Mesenchymal stem cell (in vitro differentiated cells and primary cell): Measurements from ENCODE around the gene KRT36.

Experiments
- DNase-seq: peaks from one replicate; pipeline ENCODE4 v3.0.0-alpha.2; 2013
- H2AFZ ChIP-seq: one replicate; pipeline ENCODE4 v1.6.1; 2013; ENCODE audit warnings: low read depth, mild to moderate bottlenecking, control low read depth, inconsistent platforms, low read length, moderate library complexity
- H2AK5ac ChIP-seq: 2 replicates; pipeline ENCODE4 v1.6.1; 2013; ENCODE audit warnings: low read length, moderate library complexity, mild to moderate bottlenecking, inconsistent platforms; ENCODE audit not compliant: severe bottlenecking
- H2BK120ac ChIP-seq: one replicate; pipeline ENCODE4 v1.6.1; 2013; ENCODE audit warnings: low read depth, mild to moderate bottlenecking, inconsistent platforms, low read length, moderate library complexity
- H2BK12ac ChIP-seq, 2 experiments: one replicate each; pipeline ENCODE4 v1.6.1; 2013; ENCODE audit warnings: inconsistent platforms in 2 of 2, low read length in 2 of 2, mild to moderate bottlenecking in 2 of 2, moderate library complexity in 2 of 2, control low read depth in 1 of 2
- H2BK15ac ChIP-seq: one replicate; pipeline ENCODE4 v1.6.1; 2013; ENCODE audit warnings: mild to moderate bottlenecking, low read depth, inconsistent platforms; ENCODE audit not compliant: poor library complexity, severe bottlenecking
- H2BK5ac ChIP-seq: 2 replicates; pipeline ENCODE4 v1.6.1; 2013; ENCODE audit warnings: low read depth, mild to moderate bottlenecking, low read length, control low read depth, inconsistent platforms; ENCODE audit not compliant: poor library complexity, severe bottlenecking
- H3K14ac ChIP-seq, 2 experiments: one replicate each; pipeline ENCODE4 v1.6.1; 2013; ENCODE audit warnings: inconsistent platforms in 2 of 2, low read length in 2 of 2, control low read depth in 1 of 2, mild to moderate bottlenecking in 1 of 2, moderate library complexity in 1 of 2
- H3K18ac ChIP-seq, 2 experiments: one replicate each; pipeline ENCODE4 v1.6.1; 2013; ENCODE audit warnings: inconsistent platforms in 2 of 2, low read length in 2 of 2, control low read depth in 1 of 2, low read depth in 1 of 2, mild to moderate bottlenecking in 1 of 2
- H3K23ac ChIP-seq, 2 experiments: one replicate each; pipeline ENCODE4 v1.6.1; 2013; ENCODE audit warnings: inconsistent platforms in 2 of 2, low read length in 2 of 2, mild to moderate bottlenecking in 2 of 2, moderate library complexity in 2 of 2, control low read depth in 1 of 2
- H3K27ac ChIP-seq: 2 replicates; pipeline ENCODE4 v1.5.1; 2013; ENCODE audit warnings: mild to moderate bottlenecking, moderate library complexity, low read length, control low read depth, inconsistent platforms; ENCODE audit not compliant: poor library complexity, severe bottlenecking
- H3K27me3 ChIP-seq, 2 experiments: 2 replicates each; pipeline versions ENCODE4 v1.6.1 to v1.7.0; 2013; ENCODE audit warnings: low read length in 2 of 2, mild to moderate bottlenecking in 2 of 2, moderate library complexity in 2 of 2, control low read depth in 1 of 2, inconsistent platforms in 1 of 2; ENCODE audit not compliant: control insufficient read depth in 1 of 2, insufficient read depth in 1 of 2
- H3K36me3 ChIP-seq, 2 experiments: 2 replicates each; pipeline versions ENCODE4 v1.6.1 to v1.7.0; 2013; ENCODE audit warnings: low read length in 2 of 2, control low read depth in 1 of 2, inconsistent platforms in 1 of 2, low read depth in 1 of 2, mild to moderate bottlenecking in 1 of 2; ENCODE audit not compliant: insufficient read depth in 2 of 2, control insufficient read depth in 1 of 2
- H3K4ac ChIP-seq, 2 experiments: one replicate each; pipeline ENCODE4 v1.6.1; 2013; ENCODE audit warnings: inconsistent platforms in 2 of 2, low read length in 2 of 2, mild to moderate bottlenecking in 2 of 2, moderate library complexity in 2 of 2, control low read depth in 1 of 2, low read depth in 1 of 2
- H3K4me1 ChIP-seq: 2 replicates; pipeline ENCODE4 v1.6.1; 2013; ENCODE audit warnings: low read depth, low read length, control low read depth; ENCODE audit not compliant: control insufficient read depth, insufficient read depth
- H3K4me2 ChIP-seq: 2 replicates; pipeline ENCODE4 v1.6.1; 2013; ENCODE audit warnings: low read length, mild to moderate bottlenecking, inconsistent platforms; ENCODE audit not compliant: poor library complexity, severe bottlenecking
- H3K4me3 ChIP-seq, 2 experiments: 2 replicates each; pipeline versions ENCODE4 v1.5.1 to v1.7.0; 2013; ENCODE audit warnings: low read length in 2 of 2, mild to moderate bottlenecking in 2 of 2, control low read depth in 1 of 2, low read depth in 1 of 2; ENCODE audit not compliant: insufficient read depth in 1 of 2
- H3K79me1 ChIP-seq: replicated peaks from 2 replicates; pipeline ENCODE4 v1.6.1; 2013; ENCODE audit warnings: mild to moderate bottlenecking, control low read depth, low read length, inconsistent platforms; ENCODE audit not compliant: poor library complexity, severe bottlenecking
- H3K9ac ChIP-seq: 2 replicates; pipeline ENCODE4 v1.7.0; 2013; ENCODE audit warnings: mild to moderate bottlenecking, low read length, moderate library complexity
- H3K9me3 ChIP-seq: 2 replicates; pipeline ENCODE4 v1.7.0; 2013; ENCODE audit warnings: mild to moderate bottlenecking, low read length; ENCODE audit not compliant: control insufficient read depth
- H4K8ac ChIP-seq: one replicate; pipeline ENCODE4 v1.6.1; 2013; ENCODE audit warnings: inconsistent platforms, mild to moderate bottlenecking, low read length, moderate library complexity
- H4K91ac ChIP-seq: one replicate; pipeline ENCODE4 v1.6.1; 2013; ENCODE audit warnings: mild to moderate bottlenecking, low read length, inconsistent platforms
- WGBS: methylation state at CpG from one replicate; pipeline ENCODE4 v1.1.7; 2013; ENCODE audit warnings: mixed read lengths; 5-methylcytosine and 5-hydroxymethylcytosine counted together

Gene KRT36

DNA sequence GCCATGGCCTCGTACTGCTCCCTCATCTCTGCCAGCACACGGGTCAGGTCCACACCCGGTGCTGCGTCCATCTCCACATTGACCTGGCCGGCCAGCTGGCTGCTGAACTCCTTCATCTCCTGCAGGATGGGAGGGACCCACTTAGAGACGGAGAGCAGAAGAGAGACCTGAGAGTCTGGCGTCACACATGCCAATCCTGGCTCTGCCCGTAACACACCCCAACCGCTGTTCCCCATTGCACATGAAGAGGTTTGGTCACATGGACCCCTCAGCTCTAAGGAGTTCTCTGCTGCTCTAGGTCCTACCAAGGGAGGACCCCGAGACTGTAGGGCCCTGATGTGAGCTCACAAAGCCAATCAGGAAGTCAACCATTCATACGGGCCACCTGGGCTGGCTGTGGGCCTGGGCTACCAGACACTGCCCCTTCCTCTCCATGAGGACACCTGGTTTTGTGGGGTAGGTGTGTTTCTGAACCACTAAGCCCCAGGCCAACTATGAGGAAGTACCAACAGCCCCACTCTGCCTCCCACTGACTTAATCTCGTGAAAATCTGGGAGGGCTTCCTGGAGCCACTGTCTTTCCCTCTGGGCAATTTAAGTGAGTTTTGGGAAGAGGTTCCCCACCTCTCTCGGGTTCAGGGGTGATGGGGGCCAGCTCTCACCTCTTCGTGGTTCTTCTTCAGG is 26.6 kb upstream of the KRT36 start:
- no peak overlapping the region for H2BK15ac ChIP-seq
- no peak overlapping the region for H4K91ac ChIP-seq
- no peak overlapping the region for H3K9ac ChIP-seq
- H3K14ac ChIP-seq: no peak overlapping the region
- no peak overlapping the region for H4K8ac ChIP-seq
- no peak overlapping the region for H2BK120ac ChIP-seq
- H3K9me3 ChIP-seq: no peaks in the 10 kb centered on the region
- no peak for DNase-seq
- H3K4me1 ChIP-seq: peaks cover 12% of the 10 kb centered on the region
- H2AK5ac ChIP-seq: no peak overlapping the region
- peaks cover 0 to 3% of the 10 kb centered on the region in 2 experiments for H3K36me3 ChIP-seq
- no peak overlapping the region for H3K18ac ChIP-seq
- H3K27ac ChIP-seq: no peak overlapping the region
- H3K4ac ChIP-seq: no peak overlapping the region
- H3K23ac ChIP-seq: no peak overlapping the region
- H3K79me1 ChIP-seq: no peaks in the 10 kb centered on the region
- WGBS: 95% methylated on average over 13 of the region's 14 CpGs
- no peak overlapping the region for H2BK12ac ChIP-seq
- no peak overlapping the region for H2AFZ ChIP-seq
- no peak overlapping the region for H3K4me2 ChIP-seq
- H2BK5ac ChIP-seq: no peak overlapping the region
- H3K27me3 ChIP-seq: peaks cover 0 to 49% of the 10 kb centered on the region in 2 experiments
- H3K4me3 ChIP-seq: no peak overlapping the region

DNA sequence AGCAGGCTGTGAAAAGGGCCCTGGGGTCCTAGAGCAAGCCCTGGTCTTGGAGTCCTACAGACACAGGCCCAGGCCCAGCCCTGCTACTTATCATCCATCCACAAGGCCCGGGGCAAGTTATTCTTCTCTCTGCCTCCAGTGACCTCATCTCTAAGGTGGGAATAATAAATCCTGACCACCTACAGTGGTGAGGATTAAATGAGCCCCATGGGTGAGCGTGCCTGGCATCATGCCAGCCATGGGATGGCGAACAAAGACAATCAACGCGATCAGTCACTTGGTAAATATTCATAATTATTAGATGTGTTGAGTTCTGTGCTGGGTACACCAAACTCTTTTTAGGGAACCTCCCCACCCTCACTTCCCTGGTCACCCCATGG is 23.4 kb upstream of the KRT36 start:
- no peak overlapping the region for H2AK5ac ChIP-seq
- no peak overlapping the region for H3K14ac ChIP-seq
- H3K9me3 ChIP-seq: no peaks in the 10 kb centered on the region
- H3K36me3 ChIP-seq: peaks cover 0 to 3% of the 10 kb centered on the region in 2 experiments
- H2BK12ac ChIP-seq: no peak overlapping the region
- H3K18ac ChIP-seq: no peak overlapping the region
- no peak overlapping the region for H3K23ac ChIP-seq
- no peak overlapping the region for H3K27ac ChIP-seq
- no peak overlapping the region for H2AFZ ChIP-seq
- no peak overlapping the region for H2BK120ac ChIP-seq
- no peaks in the 10 kb centered on the region for H3K79me1 ChIP-seq
- no peak overlapping the region for H3K4me3 ChIP-seq
- H4K91ac ChIP-seq: no peak overlapping the region
- DNase-seq: no peak
- H3K27me3 ChIP-seq: peaks cover 0 to 67% of the 10 kb centered on the region in 2 experiments
- H3K4ac ChIP-seq: no peak overlapping the region
- H2BK5ac ChIP-seq: no peak overlapping the region
- 91% methylated on average over 4 of the region's 5 CpGs for WGBS
- no peak overlapping the region for H3K9ac ChIP-seq
- H4K8ac ChIP-seq: no peak overlapping the region
- no peak overlapping the region for H3K4me2 ChIP-seq
- H3K4me1 ChIP-seq: peaks cover 7% of the 10 kb centered on the region
- H2BK15ac ChIP-seq: no peak overlapping the region

DNA sequence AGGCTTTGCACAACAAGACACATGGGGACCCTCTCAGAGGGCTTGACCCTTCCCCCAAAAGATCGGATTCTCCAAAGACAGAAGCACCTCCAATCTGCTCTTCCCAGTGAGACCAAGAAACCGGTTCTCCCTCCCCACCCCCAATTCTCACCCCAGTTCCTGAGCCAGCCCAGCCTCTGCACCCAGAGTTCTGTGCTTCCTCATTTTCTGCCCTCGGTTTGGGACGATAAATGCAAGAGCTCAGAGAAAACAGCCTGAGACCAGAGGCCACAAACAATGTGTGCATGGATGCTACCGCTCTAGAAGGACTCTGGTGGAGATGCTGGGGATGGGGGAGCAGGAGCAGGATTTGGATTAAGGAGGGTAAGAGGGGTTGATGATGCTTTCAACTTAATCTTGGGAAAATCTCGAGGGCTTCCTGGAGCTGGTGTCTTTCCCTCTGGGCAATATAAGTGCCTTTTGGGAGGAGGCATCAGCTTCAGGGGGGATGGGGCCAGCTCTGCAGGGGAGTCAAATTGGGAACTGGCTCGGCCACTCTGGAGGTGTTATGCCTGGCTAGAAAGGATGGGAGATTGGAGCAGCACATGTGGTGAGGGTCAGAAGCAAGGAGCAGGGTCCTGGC is 22.9 kb upstream of the KRT36 start:
- WGBS: 77% methylated on average over 7 of the region's 7 CpGs
- no peak overlapping the region for H3K23ac ChIP-seq
- H3K9ac ChIP-seq: no peak overlapping the region
- H3K79me1 ChIP-seq: no peaks in the 10 kb centered on the region
- peaks cover 0 to 67% of the 10 kb centered on the region in 2 experiments for H3K27me3 ChIP-seq
- H2AK5ac ChIP-seq: no peak overlapping the region
- no peak overlapping the region for H3K4me3 ChIP-seq
- no peak overlapping the region for H3K14ac ChIP-seq
- no peak overlapping the region for H2BK120ac ChIP-seq
- no peak overlapping the region for H2BK5ac ChIP-seq
- no peak overlapping the region for H2AFZ ChIP-seq
- DNase-seq: no peak
- peaks cover 0 to 3% of the 10 kb centered on the region in 2 experiments for H3K36me3 ChIP-seq
- no peak overlapping the region for H2BK12ac ChIP-seq
- H3K4me2 ChIP-seq: no peak overlapping the region
- H3K4me1 ChIP-seq: peaks cover 7% of the 10 kb centered on the region
- H2BK15ac ChIP-seq: peak overlapping the region; percentile 30
- H3K9me3 ChIP-seq: no peaks in the 10 kb centered on the region
- H3K18ac ChIP-seq: no peak overlapping the region
- H4K91ac ChIP-seq: no peak overlapping the region
- no peak overlapping the region for H4K8ac ChIP-seq
- no peak overlapping the region for H3K27ac ChIP-seq
- no peak overlapping the region for H3K4ac ChIP-seq

DNA sequence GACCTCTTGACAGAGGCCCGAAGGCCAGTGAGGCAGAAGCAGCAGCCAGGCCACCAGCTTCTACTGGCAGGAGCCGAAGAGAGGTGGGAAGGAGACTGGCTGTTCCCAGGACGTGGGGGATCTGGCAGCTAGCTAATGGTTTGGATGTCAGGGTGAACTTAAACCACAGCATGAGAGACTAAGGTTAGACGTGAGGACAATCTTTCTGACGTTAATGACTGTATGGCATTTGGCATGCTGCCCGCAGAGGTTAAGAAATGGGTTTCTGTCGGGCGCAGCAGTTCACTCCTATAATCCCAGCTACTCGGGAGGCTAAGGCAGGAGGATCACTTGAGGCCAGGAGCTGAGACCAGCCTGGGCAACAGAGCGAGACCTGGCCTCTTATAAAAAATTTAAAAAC is 22.0 kb upstream of the KRT36 start:
- peaks cover 0 to 1% of the 10 kb centered on the region in 2 experiments for H3K36me3 ChIP-seq
- H4K91ac ChIP-seq: no peak overlapping the region
- 90% methylated on average over 10 of the region's 10 CpGs for WGBS
- H3K79me1 ChIP-seq: no peaks in the 10 kb centered on the region
- H3K9ac ChIP-seq: no peak overlapping the region
- peaks cover 8% of the 10 kb centered on the region for H3K4me1 ChIP-seq
- H3K14ac ChIP-seq: no peak overlapping the region
- H3K27me3 ChIP-seq: peaks cover 0 to 59% of the 10 kb centered on the region in 2 experiments
- no peak overlapping the region for H2BK120ac ChIP-seq
- no peak overlapping the region for H2AFZ ChIP-seq
- H3K4ac ChIP-seq: no peak overlapping the region
- no peak overlapping the region for H2AK5ac ChIP-seq
- no peak overlapping the region for H3K18ac ChIP-seq
- no peak overlapping the region for H3K23ac ChIP-seq
- H2BK12ac ChIP-seq: no peak overlapping the region
- no peaks in the 10 kb centered on the region for H3K9me3 ChIP-seq
- DNase-seq: no peak
- no peak overlapping the region for H3K4me2 ChIP-seq
- no peak overlapping the region for H3K4me3 ChIP-seq
- no peak overlapping the region for H3K27ac ChIP-seq
- no peak overlapping the region for H2BK5ac ChIP-seq
- no peak overlapping the region for H2BK15ac ChIP-seq
- no peak overlapping the region for H4K8ac ChIP-seq
